Duodenal mucosa (tissue), 2 donors: ENCODE data around the gene MNAT1.

Source experiments
- H3K27ac ChIP-seq: one replicate; pipeline ENCODE4 v1.7.0; 2013; ENCODE audit warnings: low read depth, low read length
- H3K27me3 ChIP-seq, 2 donors: one replicate each; pipeline ENCODE4 v1.7.0; 2013; ENCODE audit warnings: low read length in 2 of 2, control low read depth in 1 of 2; ENCODE audit not compliant: insufficient read depth in 2 of 2, control insufficient read depth in 1 of 2
- H3K36me3 ChIP-seq, 2 donors: one replicate each; pipeline ENCODE4 v1.7.0; 2013; ENCODE audit warnings: low read length in 2 of 2, control low read depth in 1 of 2; ENCODE audit not compliant: insufficient read depth in 2 of 2, control insufficient read depth in 1 of 2
- H3K4me1 ChIP-seq, 2 donors: one replicate each; pipeline ENCODE4 v1.7.0; 2013; ENCODE audit warnings: low read length in 2 of 2, control low read depth in 1 of 2; ENCODE audit not compliant: insufficient read depth in 2 of 2, control insufficient read depth in 1 of 2
- H3K4me3 ChIP-seq, 2 donors: one replicate each; pipeline ENCODE4 v1.7.0; 2013; ENCODE audit warnings: low read length in 2 of 2, low read depth in 1 of 2
- H3K9ac ChIP-seq, 2 donors: one replicate each; pipeline ENCODE4 v1.7.0; 2013; ENCODE audit warnings: low read length in 2 of 2, low read depth in 1 of 2
- H3K9me3 ChIP-seq, 2 donors: one replicate each; pipeline ENCODE4 v1.7.0; 2013; ENCODE audit warnings: low read length in 2 of 2, control low read depth in 1 of 2; ENCODE audit not compliant: control insufficient read depth in 1 of 2

Gene MNAT1

GRCh38 chr14:60736494-60736893, 1.9 kb downstream of the MNAT1 start:
- no peaks in the 10 kb centered on the region for H3K9me3 ChIP-seq
- peaks cover 10 to 18% of the 10 kb centered on the region in 2 donors for H3K4me1 ChIP-seq
- H3K27ac ChIP-seq, result no peak overlapping the region
- no peaks in the 10 kb centered on the region for H3K36me3 ChIP-seq
- H3K27me3 ChIP-seq, result peaks cover 0 to 9% of the 10 kb centered on the region in 2 donors
- no peak overlapping the region for H3K4me3 ChIP-seq
- no peak overlapping the region for H3K9ac ChIP-seq

GRCh38 chr14:60738843-60739508, 4.4 kb downstream of the MNAT1 start:
- Histone ChIP-seq H3K4me3 (no peak overlapping the region), H3K27me3 (no peaks in the 10 kb centered on the region), H3K4me1 (peaks cover 10 to 18% of the 10 kb centered on the region in 2 donors), H3K9me3 (no peaks in the 10 kb centered on the region), H3K9ac (no peak overlapping the region), H3K36me3 (no peaks in the 10 kb centered on the region), H3K27ac (no peak overlapping the region)

- H3K27me3 ChIP-seq, result no peaks in the 10 kb centered on the region
- H3K9me3 ChIP-seq, result no peaks in the 10 kb centered on the region
Measured at GRCh38 chr14:60744566-60744965, 10.0 kb downstream of the MNAT1 start.

GRCh38 chr14:60753264-60754119, 18.9 kb downstream of the MNAT1 start:
- Histone ChIP-seq H3K9me3 (no peaks in the 10 kb centered on the region), H3K27ac (no peak overlapping the region), H3K36me3 (no peaks in the 10 kb centered on the region), H3K27me3 (no peaks in the 10 kb centered on the region), H3K4me3 (no peak overlapping the region), H3K9ac (no peak overlapping the region), H3K4me1 (peaks cover 0 to 4% of the 10 kb centered on the region in 2 donors)

More at GRCh38 chr14:60744566-60744965, 10.0 kb downstream of the MNAT1 start:
- H3K36me3 ChIP-seq, result no peaks in the 10 kb centered on the region
- no peak overlapping the region for H3K4me3 ChIP-seq
- H3K9ac ChIP-seq, result no peak overlapping the region
- H3K27ac ChIP-seq, result no peak overlapping the region
- no peaks in the 10 kb centered on the region for H3K4me1 ChIP-seq

GRCh38 chr14:60756847-60757246, 22.3 kb downstream of the MNAT1 start:
- H3K27ac ChIP-seq, result no peak overlapping the region
- peaks cover 0 to 10% of the 10 kb centered on the region in 2 donors for H3K4me1 ChIP-seq
- no peaks in the 10 kb centered on the region for H3K9me3 ChIP-seq
- no peaks in the 10 kb centered on the region for H3K36me3 ChIP-seq
- no peaks in the 10 kb centered on the region for H3K27me3 ChIP-seq
- no peak overlapping the region for H3K9ac ChIP-seq
- no peak overlapping the region for H3K4me3 ChIP-seq

GRCh38 chr14:60757567-60758002, 23.0 kb downstream of the MNAT1 start:
- Histone ChIP-seq H3K27ac (no peak overlapping the region), H3K9ac (no peak overlapping the region), H3K27me3 (no peaks in the 10 kb centered on the region), H3K4me1 (peaks cover 0 to 10% of the 10 kb centered on the region in 2 donors), H3K4me3 (no peak overlapping the region), H3K36me3 (no peaks in the 10 kb centered on the region), H3K9me3 (no peaks in the 10 kb centered on the region)

GRCh38 chr14:60758885-60759284, 24.3 kb downstream of the MNAT1 start:
- Histone ChIP-seq H3K27me3 (no peaks in the 10 kb centered on the region), H3K9ac (no peak overlapping the region), H3K4me3 (no peak overlapping the region), H3K36me3 (no peaks in the 10 kb centered on the region), H3K27ac (no peak overlapping the region), H3K9me3 (no peaks in the 10 kb centered on the region), H3K4me1 (peaks cover 0 to 10% of the 10 kb centered on the region in 2 donors)

- H3K36me3 ChIP-seq, result no peaks in the 10 kb centered on the region
- no peaks in the 10 kb centered on the region for H3K27me3 ChIP-seq
- H3K4me3 ChIP-seq, result no peak overlapping the region
- peaks cover 0 to 10% of the 10 kb centered on the region in 2 donors for H3K4me1 ChIP-seq
- no peaks in the 10 kb centered on the region for H3K9me3 ChIP-seq
- no peak overlapping the region for H3K27ac ChIP-seq
- H3K9ac ChIP-seq, result no peak overlapping the region
Measured at GRCh38 chr14:60760209-60760608, 25.6 kb downstream of the MNAT1 start.

- Histone ChIP-seq H3K9me3 (no peaks in the 10 kb centered on the region), H3K4me3 (no peak overlapping the region), H3K4me1 (peaks cover 0 to 10% of the 10 kb centered on the region in 2 donors), H3K36me3 (no peaks in the 10 kb centered on the region), H3K27me3 (no peaks in the 10 kb centered on the region), H3K9ac (no peak overlapping the region), H3K27ac (no peak overlapping the region)
Measured at GRCh38 chr14:60760644-60761364, 26.2 kb downstream of the MNAT1 start.

- no peaks in the 10 kb centered on the region for H3K36me3 ChIP-seq
- H3K4me3 ChIP-seq, result no peak overlapping the region
- no peak overlapping the region for H3K9ac ChIP-seq
- H3K9me3 ChIP-seq, result no peaks in the 10 kb centered on the region
- no peak overlapping the region for H3K27ac ChIP-seq
- H3K27me3 ChIP-seq, result no peaks in the 10 kb centered on the region
- H3K4me1 ChIP-seq, result no peaks in the 10 kb centered on the region
Measured at GRCh38 chr14:60768602-60769001, 34.0 kb downstream of the MNAT1 start.
